HepG2 (cell line): Measurements from ENCODE around the gene STAT4. TPM values are rescaled to one million over a fixed set of nuclear protein-coding genes. Genes with fewer than 3 reads are reported as not detected.

Experiments used
- ATF7 ChIP-seq, 2 experiments: fragments of 450-650 bp in 1 of 2; sonication (generic) in 1 of 2; formaldehyde crosslinking in 1 of 2; IDR thresholded peaks; 2 replicates each; pipeline versions ENCODE4 v1.4.0 to v1.6.1; 2016 to 2020; ENCODE audit warnings: antibody characterized with exemption in 1 of 2, mild to moderate bottlenecking in 1 of 2, missing genetic modification reagents in 1 of 2
- CHD2 ChIP-seq: IDR thresholded peaks from 2 replicates; pipeline ENCODE4 v1.6.1; 2011; ENCODE audit warnings: low read depth, low read length, improper control_type of control experiment
- CTCF ChIP-seq: sonication (generic); formaldehyde crosslinking; IDR thresholded peaks from 2 replicates; pipeline ENCODE4 v1.5.0; 2020; ENCODE audit warnings: mild to moderate bottlenecking, missing genetic modification reagents, moderate library complexity
- ESRRA ChIP-seq: sonication (generic); formaldehyde crosslinking; IDR thresholded peaks from 2 replicates; pipeline ENCODE4 v1.5.1; 2020; ENCODE audit warnings: mild to moderate bottlenecking, low read depth, missing genetic modification reagents
- GLI4 ChIP-seq: sonication (generic); formaldehyde crosslinking; IDR thresholded peaks from 2 replicates; pipeline ENCODE4 v1.5.1; 2020; ENCODE audit warnings: missing genetic modification reagents, mild to moderate bottlenecking, moderate library complexity, borderline replicate concordance
- IRX3 ChIP-seq: sonication (generic); formaldehyde crosslinking; IDR thresholded peaks from 2 replicates; pipeline ENCODE4 v1.8.1; 2023; ENCODE audit warnings: mild to moderate bottlenecking, low read depth, missing genetic modification reagents, borderline replicate concordance
- KDM1A ChIP-seq: IDR thresholded peaks from 2 replicates; pipeline ENCODE4 v1.6.1; 2016; ENCODE audit warnings: missing compliant biosample characterization
- NR1H2 ChIP-seq: sonication (generic); formaldehyde crosslinking; IDR thresholded peaks from 2 replicates; pipeline ENCODE4 v1.8.1; 2022; ENCODE audit warnings: low read depth, missing genetic modification reagents, borderline replicate concordance
- NR2F2 ChIP-seq: IDR thresholded peaks from 2 replicates; pipeline ENCODE4 v1.6.1; 2012; ENCODE audit warnings: low read depth, inconsistent platforms, borderline replicate concordance
- POLR2AphosphoS2 ChIP-seq: IDR thresholded peaks from 2 replicates; pipeline ENCODE4 v1.6.1; 2011; ENCODE audit warnings: low read depth, low read length, improper control_type of control experiment
- REST ChIP-seq, 2 experiments: IDR thresholded peaks; 2 replicates each; pipeline ENCODE4 v1.6.1; 2011 to 2012; ENCODE audit warnings: low read length in 2 of 2, borderline replicate concordance in 1 of 2, low read depth in 1 of 2, mild to moderate bottlenecking in 1 of 2, moderate library complexity in 1 of 2
- RFX3 ChIP-seq: IDR thresholded peaks from 2 replicates; pipeline ENCODE4 v1.6.1; 2016; ENCODE audit warnings: missing biosample characterization, missing genetic modification reagents
- RFX5 ChIP-seq: IDR thresholded peaks from 2 replicates; pipeline ENCODE4 v1.6.1; 2011; ENCODE audit warnings: low read depth, low read length, improper control_type of control experiment
- TAF1 ChIP-seq: sonication (generic); formaldehyde crosslinking; IDR thresholded peaks from 2 replicates; pipeline ENCODE4 v1.4.0; 2020; ENCODE audit warnings: missing genetic modification reagents
- YEATS2 ChIP-seq: sonication (generic); formaldehyde crosslinking; IDR thresholded peaks from 2 replicates; pipeline ENCODE4 v1.4.0; 2020; ENCODE audit warnings: missing genetic modification reagents, borderline replicate concordance
- ZBTB39 ChIP-seq: sonication (generic); formaldehyde crosslinking; IDR thresholded peaks from 2 replicates; pipeline ENCODE4 v1.5.0; 2020; ENCODE audit warnings: missing genetic modification reagents
- ZNF232 ChIP-seq: sonication (generic); formaldehyde crosslinking; IDR thresholded peaks from 2 replicates; pipeline ENCODE4 v1.4.0; 2020; ENCODE audit warnings: missing genetic modification reagents, borderline replicate concordance
- ZNF235 ChIP-seq: sonication (generic); formaldehyde crosslinking; IDR thresholded peaks from 2 replicates; pipeline ENCODE4 v1.8.1; 2023; ENCODE audit warnings: mild to moderate bottlenecking, missing genetic modification reagents, borderline replicate concordance
- ZNF414 ChIP-seq: sonication (generic); formaldehyde crosslinking; IDR thresholded peaks from 2 replicates; pipeline ENCODE4 v1.5.0; 2020; ENCODE audit warnings: missing genetic modification reagents
- ZNF460 ChIP-seq: sonication (generic); formaldehyde crosslinking; IDR thresholded peaks from 2 replicates; pipeline ENCODE4 v1.5.1; 2020; ENCODE audit warnings: missing genetic modification reagents, mild to moderate bottlenecking, borderline replicate concordance
- ZNF749 ChIP-seq: sonication (generic); formaldehyde crosslinking; IDR thresholded peaks from 2 replicates; pipeline ENCODE4 v1.8.0; 2022; ENCODE audit warnings: mild to moderate bottlenecking, missing genetic modification reagents, moderate library complexity, borderline replicate concordance
- ZNF766 ChIP-seq: sonication (generic); formaldehyde crosslinking; IDR thresholded peaks from 2 replicates; pipeline ENCODE4 v1.5.0; 2020; ENCODE audit warnings: missing genetic modification reagents, borderline replicate concordance
- polyA plus RNA-seq, 8 experiments: library from polyadenylated mRNA; depleted of rRNA in 3 of 8; stranded (reverse) in 7 of 8; unstranded in 1 of 8; fragments of >200 nt; fragmentation: Illumina TruSeq in 4 of 8; extraction: Trizol in 4 of 8; gene quantifications; 2 replicates each; pipeline versions ENCODE4 v1.2.1 to v1.2.3, GENCODE V29; 2011 to 2016; ENCODE audit warnings: low read depth in 4 of 8, missing spikeins in 1 of 8, mixed read lengths in 1 of 8; ENCODE audit not compliant: insufficient read depth in 1 of 8
- total RNA-seq, 5 experiments: library from RNA; depleted of rRNA; stranded (reverse); fragments of >200 nt; fragmentation: Illumina TruSeq; extraction: Trizol; gene quantifications; 2 replicates each; pipeline ENCODE4 v1.2.3, GENCODE V29; 2016; ENCODE audit warnings: low read depth in 1 of 5

Gene STAT4
- total and polyA plus RNA-seq, 2 of the 13 experiments (the other 11 are each of a cell fraction or from before 2014, with no cell fraction given), result 0.37 TPM; not detected in 1

GRCh38 chr2:191020742-191021381 is 129.9 kb downstream of the STAT4 start (continued):
- no peak for TF ChIP-seq ZBTB39 (CRISPR knock-in tag)
- TF ChIP-seq CTCF, result no peak
- TF ChIP-seq CHD2, result no peak
- no peak for TF ChIP-seq ZNF235 (CRISPR knock-in tag)
- no peak for TF ChIP-seq ATF7 (IDR thresholded peaks at IDR 0.05)
- no peak for TF ChIP-seq ATF7 (CRISPR knock-in tag; IDR thresholded peaks at IDR 0.05)
- TF ChIP-seq IRX3, result no peak
- no peak for TF ChIP-seq YEATS2
- no peak for TF ChIP-seq ZNF232 (CRISPR knock-in tag)
- TF ChIP-seq GLI4 (CRISPR knock-in tag), result no peak
- TF ChIP-seq KDM1A, result no peak
- no peak for TF ChIP-seq POLR2AphosphoS2
- TF ChIP-seq ZNF749 (CRISPR knock-in tag), result no peak
- no peak for TF ChIP-seq ZNF414
- TF ChIP-seq ZNF460 (CRISPR knock-in tag), result no peak
- TF ChIP-seq TAF1, result peak; percentile 56; the same call in 1 of the 2 replicates
- 0 out of 2 replicates have a peak, but pooled peaks have one; percentile 0 for TF ChIP-seq NR1H2 (CRISPR knock-in tag)
- no peak for TF ChIP-seq ESRRA (CRISPR knock-in tag)
- TF ChIP-seq RFX3 (CRISPR knock-in tag), result no peak
- TF ChIP-seq REST (IDR thresholded peaks at IDR 0.05; ENCODE audit: borderline replicate concordance in 1 of 2, low read depth in 1 of 2, low read length in 2 of 2), result 0 out of 4 replicates have a peak, but pooled peaks of 1 of the 2 experiments have one; percentile 10
- no peak for TF ChIP-seq RFX5
- TF ChIP-seq NR2F2, result no peak
- TF ChIP-seq ZNF766 (CRISPR knock-in tag), result no peak
